Effector memory CD4-positive, alpha-beta T cell (primary cell): Measurements from ENCODE around the gene TM4SF5.

ENCODE experiments used
- DNase-seq, 3 donors: peaks; one replicate each; pipeline ENCODE4 v3.0.0-alpha.2; 2020
- H3K27ac ChIP-seq: 2 replicates; pipeline ENCODE4 v1.7.0; 2013; ENCODE audit warnings: mild to moderate bottlenecking, low read length, moderate library complexity; ENCODE audit not compliant: insufficient read depth, poor library complexity, severe bottlenecking
- H3K27me3 ChIP-seq: replicated peaks from 2 replicates; pipeline ENCODE4 v1.7.0; 2013; ENCODE audit warnings: mild to moderate bottlenecking, low read length; ENCODE audit not compliant: insufficient read depth, control insufficient read depth, poor library complexity, severe bottlenecking
- H3K36me3 ChIP-seq: 2 replicates; pipeline ENCODE4 v1.7.0; 2013; ENCODE audit warnings: mild to moderate bottlenecking, low read length, moderate library complexity; ENCODE audit not compliant: control insufficient read depth, insufficient read depth
- H3K4me1 ChIP-seq: 2 replicates; pipeline ENCODE4 v1.7.0; 2013; ENCODE audit warnings: low read length, mild to moderate bottlenecking; ENCODE audit not compliant: control insufficient read depth, insufficient read depth, poor library complexity, severe bottlenecking
- H3K4me3 ChIP-seq: 2 replicates; pipeline ENCODE4 v1.7.0; 2013; ENCODE audit warnings: low read length, low read depth, mild to moderate bottlenecking; ENCODE audit not compliant: insufficient read depth, poor library complexity, severe bottlenecking
- H3K9me3 ChIP-seq: 2 replicates; pipeline ENCODE4 v1.7.0; 2013; ENCODE audit warnings: mild to moderate bottlenecking, low read length, moderate library complexity; ENCODE audit not compliant: control insufficient read depth

The TM4SF5 gene

GRCh38 chr17:4768298-4768697 lies 3.4 kb upstream of the TM4SF5 start:
- H3K9me3 ChIP-seq, result no peaks in the 10 kb centered on the region
- no peak overlapping the region for H3K27ac ChIP-seq
- H3K27me3 ChIP-seq, result no peaks in the 10 kb centered on the region
- no peak overlapping the region for H3K4me3 ChIP-seq
- DNase-seq, result no peak
- no peaks in the 10 kb centered on the region for H3K4me1 ChIP-seq
- no peaks in the 10 kb centered on the region for H3K36me3 ChIP-seq

- Histone ChIP-seq H3K27me3 (no peaks in the 10 kb centered on the region), H3K4me1 (no peaks in the 10 kb centered on the region), H3K36me3 (no peaks in the 10 kb centered on the region), H3K27ac (no peak overlapping the region), H3K9me3 (no peaks in the 10 kb centered on the region), H3K4me3 (no peak overlapping the region)
- DNase-seq, result no peak
Observed at GRCh38 chr17:4769628-4770027, 2.1 kb upstream of the TM4SF5 start.

GRCh38 chr17:4772235-4772613 lies 538 bp downstream of the TM4SF5 start:
- no peak for DNase-seq
- H3K4me1 ChIP-seq, result no peaks in the 10 kb centered on the region
- H3K27me3 ChIP-seq, result no peaks in the 10 kb centered on the region
- no peaks in the 10 kb centered on the region for H3K9me3 ChIP-seq
- H3K4me3 ChIP-seq, result no peak overlapping the region
- no peaks in the 10 kb centered on the region for H3K36me3 ChIP-seq
- no peak overlapping the region for H3K27ac ChIP-seq

- no peak overlapping the region for H3K4me3 ChIP-seq
- no peaks in the 10 kb centered on the region for H3K36me3 ChIP-seq
- peaks cover 10% of the 10 kb centered on the region for H3K27me3 ChIP-seq
- H3K27ac ChIP-seq, result no peak overlapping the region
- H3K4me1 ChIP-seq, result no peaks in the 10 kb centered on the region
- no peak for DNase-seq
- H3K9me3 ChIP-seq, result no peaks in the 10 kb centered on the region
Observed at GRCh38 chr17:4777969-4778760, 6.5 kb downstream of the TM4SF5 start.

GRCh38 chr17:4780325-4780955 lies 8.8 kb downstream of the TM4SF5 start:
- DNase-seq, result no peak
- no peak overlapping the region for H3K27ac ChIP-seq
- no peaks in the 10 kb centered on the region for H3K36me3 ChIP-seq
- H3K9me3 ChIP-seq, result no peaks in the 10 kb centered on the region
- peaks cover 18% of the 10 kb centered on the region for H3K27me3 ChIP-seq
- H3K4me3 ChIP-seq, result no peak overlapping the region
- peaks cover 2% of the 10 kb centered on the region for H3K4me1 ChIP-seq

- H3K36me3 ChIP-seq, result no peaks in the 10 kb centered on the region
- peaks cover 10% of the 10 kb centered on the region for H3K4me1 ChIP-seq
- H3K27ac ChIP-seq, result no peak overlapping the region
- DNase-seq, result no peak
- no peaks in the 10 kb centered on the region for H3K9me3 ChIP-seq
- peaks cover 32% of the 10 kb centered on the region for H3K27me3 ChIP-seq
- no peak overlapping the region for H3K4me3 ChIP-seq
Observed at GRCh38 chr17:4782652-4783051, 11.0 kb downstream of the TM4SF5 start.

- DNase-seq, result no peak
- Histone ChIP-seq H3K4me1 (peaks cover 18% of the 10 kb centered on the region), H3K4me3 (no peak overlapping the region), H3K27me3 (peaks cover 32% of the 10 kb centered on the region), H3K9me3 (no peaks in the 10 kb centered on the region), H3K36me3 (no peaks in the 10 kb centered on the region), H3K27ac (no peak overlapping the region)
Observed at GRCh38 chr17:4785311-4786105, 13.8 kb downstream of the TM4SF5 start.

- DNase-seq, result no peak
- Histone ChIP-seq H3K36me3 (no peaks in the 10 kb centered on the region), H3K4me1 (peaks cover 20% of the 10 kb centered on the region), H3K9me3 (no peaks in the 10 kb centered on the region), H3K4me3 (no peak within 1 kb of the TSS), H3K27me3 (peaks cover 32% of the 10 kb centered on the region), H3K27ac (no peak within 1 kb of the TSS)
Observed at GRCh38 chr17:4786106-4786511, 14.4 kb downstream of the TM4SF5 start, which contains the start of gene VMO1. VMO1 (minus strand) TSS chr17:4786364; CDS start chr17:4786352, 12 bp downstream.

GRCh38 chr17:4786516-4786915 lies 14.8 kb downstream of the TM4SF5 start:
- Histone ChIP-seq H3K9me3 (no peaks in the 10 kb centered on the region), H3K27ac (no peak overlapping the region), H3K36me3 (no peaks in the 10 kb centered on the region), H3K4me1 (peaks cover 20% of the 10 kb centered on the region), H3K27me3 (peaks cover 31% of the 10 kb centered on the region), H3K4me3 (no peak overlapping the region)
- no peak for DNase-seq
